ENCODE data around the gene CPT1B. TPM values are rescaled to one million over a fixed set of nuclear protein-coding genes. Genes with fewer than 3 reads are reported as not detected.

The CPT1B gene
- total and polyA plus RNA-seq, 2 of the 4 experiments (the other 2 are of a cell fraction): 0.36 to 1.8 TPM

- H4K20me1 ChIP-seq (ENCODE audit: insufficient read depth, low read length): peaks cover 9% of the 10 kb centered on the region
- ATAC-seq (ENCODE audit: low read depth) (no peak), DNase-seq (no peak)
- no peak overlapping the region for H4K91ac ChIP-seq (ENCODE audit: insufficient read depth, low read depth, low read length)
- H3K27me3 ChIP-seq (ENCODE audit: control insufficient read depth, insufficient read depth, low read length): no peaks in the 10 kb centered on the region
- ChIA-PET CTCF (no interaction called here), POLR2A (ENCODE audit: unreplicated experiment) (no interaction called here)
- H2AK5ac ChIP-seq (ENCODE audit: low read depth, low read length): no peak overlapping the region
- dilution Hi-C loops (cut with HindIII; ENCODE audit: low sequenced_read_pairs, unreplicated experiment): no loop called here
- no peak overlapping the region for H3K4ac ChIP-seq (ENCODE audit: low read depth, low read length)
- no peak overlapping the region for H3K56ac ChIP-seq (ENCODE audit: extremely low read depth, insufficient read depth, low read length)
- H4K5ac ChIP-seq (ENCODE audit: low read depth, low read length): no peak overlapping the region
- H2BK20ac ChIP-seq (ENCODE audit: low read depth, low read length): no peak overlapping the region
- H3K4me2 ChIP-seq (ENCODE audit: low read depth, low read length): no peak overlapping the region
- WGBS, 2 experiments (ENCODE audit: extremely low coverage in 2 of 2, insufficient read length in 1 of 2): 70% methylated on average over 2 of the region's 14 CpGs; no CpG with 5 or more reads in 1 of the 2 experiments
- no peak overlapping the region for H2BK15ac ChIP-seq (ENCODE audit: low read depth, low read length)
- no peak overlapping the region for H2BK5ac ChIP-seq (ENCODE audit: low read depth, low read length, poor library complexity, severe bottlenecking)
- H2AK9ac ChIP-seq (replicated peaks; ENCODE audit: low read depth, low read length, poor library complexity): no peak overlapping the region
- H4K8ac ChIP-seq (ENCODE audit: low read depth in 2 of 2, low read length in 2 of 2): no peak overlapping the region
- H3K27ac ChIP-seq (ENCODE audit: insufficient read depth, low read length): no peak overlapping the region
- H2BK120ac ChIP-seq (ENCODE audit: low read depth, low read length): no peak overlapping the region
- H2AFZ ChIP-seq (replicated peaks; ENCODE audit: low read length, poor library complexity): no peak overlapping the region
- in situ Hi-C loops (cut with MboI; ENCODE audit: low sequenced_read_pairs): no loop called here
- no peak for TF ChIP-seq NFE2L2 (IDR thresholded peaks at IDR 0.05; ENCODE audit: low read depth, low read length)
- TF ChIP-seq BHLHE40 (IDR thresholded peaks at IDR 0.05; ENCODE audit: low read depth, low read length): no peak
- no peak for TF ChIP-seq CTCF (conservative IDR thresholded peaks at IDR 0.05; ENCODE audit: low read depth, low read length)
- no peak for TF ChIP-seq RFX5 (IDR thresholded peaks at IDR 0.05; ENCODE audit: low read depth, low read length)
- no peak for TF ChIP-seq FOS (IDR thresholded peaks at IDR 0.05; ENCODE audit: low read depth, low read length)
- TF ChIP-seq MAZ (IDR thresholded peaks at IDR 0.05; ENCODE audit: borderline replicate concordance, low read depth, low read length): no peak
- TF ChIP-seq, protein P1, sequence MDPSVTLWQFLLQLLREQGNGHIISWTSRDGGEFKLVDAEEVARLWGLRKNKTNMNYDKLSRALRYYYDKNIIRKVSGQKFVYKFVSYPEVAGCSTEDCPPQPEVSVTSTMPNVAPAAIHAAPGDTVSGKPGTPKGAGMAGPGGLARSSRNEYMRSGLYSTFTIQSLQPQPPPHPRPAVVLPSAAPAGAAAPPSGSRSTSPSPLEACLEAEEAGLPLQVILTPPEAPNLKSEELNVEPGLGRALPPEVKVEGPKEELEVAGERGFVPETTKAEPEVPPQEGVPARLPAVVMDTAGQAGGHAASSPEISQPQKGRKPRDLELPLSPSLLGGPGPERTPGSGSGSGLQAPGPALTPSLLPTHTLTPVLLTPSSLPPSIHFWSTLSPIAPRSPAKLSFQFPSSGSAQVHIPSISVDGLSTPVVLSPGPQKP (IDR thresholded peaks at IDR 0.05; ENCODE audit: borderline replicate concordance, low read depth, low read length): no peak
- no peak for TF ChIP-seq RAD21 (IDR thresholded peaks at IDR 0.05; ENCODE audit: low read length)
- no peak for TF ChIP-seq CEBPB (IDR thresholded peaks at IDR 0.05; ENCODE audit: low read depth, low read length)
- no peak for TF ChIP-seq RCOR1 (IDR thresholded peaks at IDR 0.05; ENCODE audit: insufficient replicate concordance, low read length)
- TF ChIP-seq MAFK (IDR thresholded peaks at IDR 0.05; ENCODE audit: low read depth, low read length): no peak
- no peak for TF ChIP-seq CHD1 (IDR thresholded peaks at IDR 0.05; ENCODE audit: low read depth, low read length)
- TF ChIP-seq MXI1 (IDR thresholded peaks at IDR 0.05; ENCODE audit: borderline replicate concordance, low read depth, low read length): no peak
- TF ChIP-seq, protein P2, sequence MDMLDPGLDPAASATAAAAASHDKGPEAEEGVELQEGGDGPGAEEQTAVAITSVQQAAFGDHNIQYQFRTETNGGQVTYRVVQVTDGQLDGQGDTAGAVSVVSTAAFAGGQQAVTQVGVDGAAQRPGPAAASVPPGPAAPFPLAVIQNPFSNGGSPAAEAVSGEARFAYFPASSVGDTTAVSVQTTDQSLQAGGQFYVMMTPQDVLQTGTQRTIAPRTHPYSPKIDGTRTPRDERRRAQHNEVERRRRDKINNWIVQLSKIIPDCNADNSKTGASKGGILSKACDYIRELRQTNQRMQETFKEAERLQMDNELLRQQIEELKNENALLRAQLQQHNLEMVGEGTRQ (IDR thresholded peaks at IDR 0.05; ENCODE audit: low read depth, low read length): no peak
- no peak for TF ChIP-seq POLR2A (IDR thresholded peaks at IDR 0.05; ENCODE audit: low read depth, low read length)
- TF ChIP-seq SMC3 (IDR thresholded peaks at IDR 0.05; ENCODE audit: low read depth, low read length): no peak
- H3K9ac ChIP-seq (ENCODE audit: low read depth, low read length): no peak overlapping the region
- intact Hi-C loops (cut with micrococcal nuclease): no loop called here
- H3K4me3 ChIP-seq (ENCODE audit: insufficient read depth, low read depth, low read length): no peak overlapping the region
- no peak overlapping the region for H3K23ac ChIP-seq (ENCODE audit: low read depth, low read length)
- no peak overlapping the region for H3K14ac ChIP-seq (replicated peaks; ENCODE audit: low read depth, low read length)
- BruUV-seq (replicated peaks): no TSS peak
- peaks cover 6 to 24% of the 10 kb centered on the region in 2 experiments; a peak in 2 of 4 replicates for H3K79me1 ChIP-seq (ENCODE audit: low read depth in 1 of 2, low read length in 2 of 2)
- H3K9me3 ChIP-seq (ENCODE audit: control insufficient read depth, insufficient read depth, low read length): no peaks in the 10 kb centered on the region
- peaks cover 2% of the 10 kb centered on the region; the same call in 1 of the 2 replicates for H3K36me3 ChIP-seq (ENCODE audit: control insufficient read depth, insufficient read depth, low read length)
- H3K18ac ChIP-seq (ENCODE audit: low read depth, low read length): no peak overlapping the region
- H3K9me1 ChIP-seq (ENCODE audit: insufficient read depth, low read length): peaks cover 9% of the 10 kb centered on the region
- peaks cover 16% of the 10 kb centered on the region; the same call in 1 of the 2 replicates for H3K4me1 ChIP-seq (ENCODE audit: control insufficient read depth, insufficient read depth, low read length)
These were observed 46.9 kb upstream of the CPT1B start for GRCh38 chr22:50625131-50625567.

Measured in IMR-90 (cell line).